K562 (cell line): ENCODE results near the gene MAU2. TPM values are rescaled to one million over a fixed set of nuclear protein-coding genes. Genes with fewer than 3 reads are reported as not detected.

Experiments
- BHLHE40 ChIP-seq: IDR thresholded peaks from 2 replicates; pipeline ENCODE4 v1.6.1; 2011; ENCODE audit warnings: low read length, improper control_type of control experiment
- BMI1 ChIP-seq: fragments of 150-350 bp; IDR thresholded peaks from 2 replicates; pipeline ENCODE4 v1.6.1; 2014; ENCODE audit warnings: low read length
- CBFA2T3 ChIP-seq: fragments of 450-650 bp; IDR thresholded peaks from 2 replicates; pipeline ENCODE4 v1.6.1; 2017
- DIDO1 ChIP-seq: fragments of 450-650 bp; IDR thresholded peaks from 2 replicates; pipeline ENCODE4 v1.6.1; 2016; ENCODE audit warnings: low read depth, missing biosample characterization, missing genetic modification characterization
- GABPB1 ChIP-seq: sonication (generic); formaldehyde crosslinking; IDR thresholded peaks from 2 replicates; pipeline ENCODE4 v1.8.0; 2022; ENCODE audit warnings: mild to moderate bottlenecking, missing genetic modification reagents
- KDM1A ChIP-seq, 2 experiments: fragments of 450-650 bp; IDR thresholded peaks; 2 replicates each; pipeline ENCODE4 v1.6.1; 2016; ENCODE audit warnings: mild to moderate bottlenecking in 2 of 2
- PHF20 ChIP-seq: fragments of 450-650 bp; IDR thresholded peaks from 2 replicates; pipeline ENCODE4 v1.6.1; 2018; ENCODE audit not compliant: partially characterized antibody
- SIN3A ChIP-seq, 2 experiments: fragments of 150-350 bp in 1 of 2; IDR thresholded peaks; 2 replicates each; pipeline ENCODE4 v1.6.1; 2011 to 2016; ENCODE audit warnings: borderline replicate concordance in 2 of 2, low read depth in 2 of 2, low read length in 2 of 2, mild to moderate bottlenecking in 2 of 2, moderate library complexity in 2 of 2; ENCODE audit not compliant: control insufficient read depth in 1 of 2
- SOX6 ChIP-seq: fragments of 450-650 bp; IDR thresholded peaks from 2 replicates; pipeline ENCODE4 v1.6.1; 2014; ENCODE audit warnings: mild to moderate bottlenecking
- TEAD4 ChIP-seq, 2 experiments: sonication (generic) in 1 of 2; formaldehyde crosslinking in 1 of 2; IDR thresholded peaks; 2 replicates each; pipeline versions ENCODE4 v1.6.1 to v1.8.0; 2012 to 2022; ENCODE audit warnings: borderline replicate concordance in 1 of 2, inconsistent platforms in 1 of 2, low read length in 1 of 2, mild to moderate bottlenecking in 1 of 2, missing genetic modification reagents in 1 of 2
- ZEB2 ChIP-seq: fragments of 450-650 bp; IDR thresholded peaks from 2 replicates; pipeline ENCODE4 v1.6.1; 2016
- ZNF143 ChIP-seq: sonication (generic); formaldehyde crosslinking; IDR thresholded peaks from 2 replicates; pipeline ENCODE4 v1.9.0; 2022; ENCODE audit warnings: mild to moderate bottlenecking, missing genetic modification reagents
- ZNF583 ChIP-seq: fragments of 250-450 bp; sonication (Bioruptor Pico); IDR thresholded peaks from 2 replicates; pipeline ENCODE4 v1.4.0; 2020
- polyA plus RNA-seq, 8 experiments: library from polyadenylated mRNA; depleted of rRNA in 4 of 8; stranded (reverse) in 5 of 8; unstranded in 3 of 8; fragments of >200 nt; fragmentation: Nextera tagmentation in 2 of 8; fragmentation: Illumina TruSeq in 1 of 8; extraction: Ambion mirVana in 2 of 8; extraction: Trizol in 1 of 8; gene quantifications; 2 replicates each; pipeline versions ENCODE4 v1.2.1 to v1.2.3, GENCODE V29; 2011 to 2014; ENCODE audit warnings: inconsistent platforms in 1 of 8, missing spikeins in 1 of 8
- total RNA-seq, 7 experiments: library from RNA; depleted of rRNA in 6 of 7; stranded (reverse); fragments of >200 nt in 6 of 7; fragmentation: Illumina TruSeq in 2 of 7; extraction: Trizol in 2 of 7; gene quantifications; 2 replicates each; pipeline versions ENCODE4 v1.2.1 to v1.2.3, GENCODE V29; 2011 to 2021; ENCODE audit warnings: low replicate concordance in 1 of 7
- TF ChIP-seq, protein P1 (sequence below): fragments of 450-650 bp; IDR thresholded peaks from 2 replicates; pipeline ENCODE4 v1.6.1; 2018; ENCODE audit not compliant: partially characterized antibody
- TF ChIP-seq, protein P2 (sequence below), 3 experiments: fragments of 200-800 bp in 1 of 3; fragments of 250-450 bp in 1 of 3; fragments of 450-650 bp in 1 of 3; sonication (Bioruptor Pico) in 1 of 3; sonication (Bioruptor generic) in 1 of 3; formaldehyde crosslinking in 1 of 3; IDR thresholded peaks; 2 replicates each; pipeline versions ENCODE4 v1.6.1 to v1.8.0; 2016 to 2022; ENCODE audit warnings: mild to moderate bottlenecking in 2 of 3, missing genetic modification characterization in 2 of 3, missing compliant biosample characterization in 1 of 3, moderate library complexity in 1 of 3
- TF ChIP-seq, protein P3 (sequence below): fragments of 450-650 bp; formaldehyde crosslinking; IDR thresholded peaks from 2 replicates; pipeline ENCODE4 v1.4.0; 2020; ENCODE audit warnings: mild to moderate bottlenecking, moderate library complexity

MAU2 gene
- total and polyA plus RNA-seq, 9 of the 15 experiments (the other 6 are each of a cell fraction or from before 2014, with no cell fraction given) = 1.2 to 48.1 (median 19.4) TPM

DNA sequence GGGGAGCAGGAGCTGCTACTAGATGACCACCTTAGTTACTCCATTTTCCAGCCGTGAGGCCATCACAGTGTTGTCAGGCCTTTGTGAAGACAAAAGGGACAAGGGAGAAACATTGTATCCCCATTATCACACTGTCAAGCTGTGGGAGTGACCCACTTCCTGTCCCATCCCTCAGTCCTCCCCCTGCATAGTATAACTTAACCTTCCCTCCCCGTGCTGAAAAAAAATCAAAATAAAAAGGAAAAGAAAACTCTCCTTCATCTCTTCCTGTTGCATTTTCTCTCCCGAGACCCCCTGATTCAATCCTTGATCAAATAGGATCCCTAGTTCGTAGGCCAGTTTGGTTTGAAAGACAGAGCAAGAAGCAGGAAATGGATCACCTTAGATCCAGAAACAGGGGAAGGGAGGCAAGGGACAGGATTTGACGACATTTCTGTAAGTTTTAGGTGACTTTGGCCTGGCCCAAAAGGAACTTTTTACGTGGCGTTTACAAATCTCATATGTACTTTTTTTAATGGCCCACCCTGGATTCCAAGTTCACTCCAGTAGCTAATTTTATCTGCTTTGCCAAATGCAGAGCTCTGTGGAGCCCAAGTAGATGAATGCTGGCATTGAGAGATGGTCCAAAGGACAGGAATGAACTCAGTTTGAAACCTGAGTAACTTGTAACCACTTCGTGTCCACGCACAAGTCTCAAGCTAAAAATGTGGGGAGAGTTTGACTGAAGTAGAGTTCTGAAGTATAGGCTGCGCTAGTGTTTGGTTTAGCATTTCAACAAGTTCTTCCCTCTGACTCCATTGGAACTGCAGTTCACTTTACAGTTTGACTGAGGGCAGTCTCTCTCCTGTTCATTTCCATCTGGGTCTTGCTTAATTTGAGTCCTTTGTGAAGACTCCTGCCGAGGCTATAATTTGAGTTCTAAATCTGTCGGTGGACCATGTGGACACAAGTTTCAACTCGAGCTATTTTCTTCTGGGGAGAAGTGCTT, 68.2 kb downstream of the MAU2 start (continued):
- TF ChIP-seq TEAD4 (IDR thresholded peaks at IDR 0.05; ENCODE audit: low read length) (peak; percentile 9; the same call in 1 of the 2 replicates), TEAD4 (CRISPR knock-in tag; IDR thresholded peaks at IDR 0.05; ENCODE audit: borderline replicate concordance) (no peak), SOX6 (peak; percentile 70), BHLHE40 (0 out of 2 replicates have a peak, but pooled peaks have one; percentile 8), KDM1A (IDR thresholded peaks at IDR 0.05) (0 out of 4 replicates have a peak, but pooled peaks of 1 of the 2 experiments have one; percentile 29), ZNF143 (CRISPR knock-in tag) (no peak), PHF20 (peak; percentile 61), ZNF583 (no peak), CBFA2T3 (peak; percentile 14; the same call in 1 of the 2 replicates), BMI1 (no peak), ZEB2 (peak; percentile 57; the same call in 1 of the 2 replicates), DIDO1 (tag) (peak; percentile 44; the same call in 1 of the 2 replicates), SIN3A (IDR thresholded peaks at IDR 0.05; ENCODE audit: borderline replicate concordance in 2 of 2, control insufficient read depth in 1 of 2, low read depth in 2 of 2, low read length in 2 of 2) (peak in 1 of 2 experiments; percentile 52; a peak in 1 of 4 replicates), GABPB1 (CRISPR knock-in tag) (peak; percentile 89)
- TF ChIP-seq, protein P1, sequence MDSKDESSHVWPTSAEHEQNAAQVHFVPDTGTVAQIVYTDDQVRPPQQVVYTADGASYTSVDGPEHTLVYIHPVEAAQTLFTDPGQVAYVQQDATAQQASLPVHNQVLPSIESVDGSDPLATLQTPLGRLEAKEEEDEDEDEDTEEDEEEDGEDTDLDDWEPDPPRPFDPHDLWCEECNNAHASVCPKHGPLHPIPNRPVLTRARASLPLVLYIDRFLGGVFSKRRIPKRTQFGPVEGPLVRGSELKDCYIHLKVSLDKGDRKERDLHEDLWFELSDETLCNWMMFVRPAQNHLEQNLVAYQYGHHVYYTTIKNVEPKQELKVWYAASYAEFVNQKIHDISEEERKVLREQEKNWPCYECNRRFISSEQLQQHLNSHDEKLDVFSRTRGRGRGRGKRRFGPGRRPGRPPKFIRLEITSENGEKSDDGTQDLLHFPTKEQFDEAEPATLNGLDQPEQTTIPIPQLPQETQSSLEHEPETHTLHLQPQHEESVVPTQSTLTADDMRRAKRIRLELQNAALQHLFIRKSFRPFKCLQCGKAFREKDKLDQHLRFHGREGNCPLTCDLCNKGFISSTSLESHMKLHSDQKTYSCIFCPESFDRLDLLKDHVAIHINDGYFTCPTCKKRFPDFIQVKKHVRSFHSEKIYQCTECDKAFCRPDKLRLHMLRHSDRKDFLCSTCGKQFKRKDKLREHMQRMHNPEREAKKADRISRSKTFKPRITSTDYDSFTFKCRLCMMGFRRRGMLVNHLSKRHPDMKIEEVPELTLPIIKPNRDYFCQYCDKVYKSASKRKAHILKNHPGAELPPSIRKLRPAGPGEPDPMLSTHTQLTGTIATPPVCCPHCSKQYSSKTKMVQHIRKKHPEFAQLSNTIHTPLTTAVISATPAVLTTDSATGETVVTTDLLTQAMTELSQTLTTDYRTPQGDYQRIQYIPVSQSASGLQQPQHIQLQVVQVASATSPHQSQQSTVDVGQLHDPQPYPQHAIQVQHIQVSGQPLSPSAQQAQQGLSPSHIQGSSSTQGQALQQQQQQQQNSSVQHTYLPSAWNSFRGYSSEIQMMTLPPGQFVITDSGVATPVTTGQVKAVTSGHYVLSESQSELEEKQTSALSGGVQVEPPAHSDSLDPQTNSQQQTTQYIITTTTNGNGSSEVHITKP = peak; percentile 61
- TF ChIP-seq, protein P2, sequence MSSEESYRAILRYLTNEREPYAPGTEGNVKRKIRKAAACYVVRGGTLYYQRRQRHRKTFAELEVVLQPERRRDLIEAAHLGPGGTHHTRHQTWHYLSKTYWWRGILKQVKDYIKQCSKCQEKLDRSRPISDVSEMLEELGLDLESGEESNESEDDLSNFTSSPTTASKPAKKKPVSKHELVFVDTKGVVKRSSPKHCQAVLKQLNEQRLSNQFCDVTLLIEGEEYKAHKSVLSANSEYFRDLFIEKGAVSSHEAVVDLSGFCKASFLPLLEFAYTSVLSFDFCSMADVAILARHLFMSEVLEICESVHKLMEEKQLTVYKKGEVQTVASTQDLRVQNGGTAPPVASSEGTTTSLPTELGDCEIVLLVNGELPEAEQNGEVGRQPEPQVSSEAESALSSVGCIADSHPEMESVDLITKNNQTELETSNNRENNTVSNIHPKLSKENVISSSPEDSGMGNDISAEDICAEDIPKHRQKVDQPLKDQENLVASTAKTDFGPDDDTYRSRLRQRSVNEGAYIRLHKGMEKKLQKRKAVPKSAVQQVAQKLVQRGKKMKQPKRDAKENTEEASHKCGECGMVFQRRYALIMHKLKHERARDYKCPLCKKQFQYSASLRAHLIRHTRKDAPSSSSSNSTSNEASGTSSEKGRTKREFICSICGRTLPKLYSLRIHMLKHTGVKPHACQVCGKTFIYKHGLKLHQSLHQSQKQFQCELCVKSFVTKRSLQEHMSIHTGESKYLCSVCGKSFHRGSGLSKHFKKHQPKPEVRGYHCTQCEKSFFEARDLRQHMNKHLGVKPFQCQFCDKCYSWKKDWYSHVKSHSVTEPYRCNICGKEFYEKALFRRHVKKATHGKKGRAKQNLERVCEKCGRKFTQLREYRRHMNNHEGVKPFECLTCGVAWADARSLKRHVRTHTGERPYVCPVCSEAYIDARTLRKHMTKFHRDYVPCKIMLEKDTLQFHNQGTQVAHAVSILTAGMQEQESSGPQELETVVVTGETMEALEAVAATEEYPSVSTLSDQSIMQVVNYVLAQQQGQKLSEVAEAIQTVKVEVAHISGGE (CRISPR knock-in tag; IDR thresholded peaks at IDR 0.05) = peak in 2 of 3 experiments; percentile 74 to 95; a peak in 4 of 6 replicates
- TF ChIP-seq, protein P3, sequence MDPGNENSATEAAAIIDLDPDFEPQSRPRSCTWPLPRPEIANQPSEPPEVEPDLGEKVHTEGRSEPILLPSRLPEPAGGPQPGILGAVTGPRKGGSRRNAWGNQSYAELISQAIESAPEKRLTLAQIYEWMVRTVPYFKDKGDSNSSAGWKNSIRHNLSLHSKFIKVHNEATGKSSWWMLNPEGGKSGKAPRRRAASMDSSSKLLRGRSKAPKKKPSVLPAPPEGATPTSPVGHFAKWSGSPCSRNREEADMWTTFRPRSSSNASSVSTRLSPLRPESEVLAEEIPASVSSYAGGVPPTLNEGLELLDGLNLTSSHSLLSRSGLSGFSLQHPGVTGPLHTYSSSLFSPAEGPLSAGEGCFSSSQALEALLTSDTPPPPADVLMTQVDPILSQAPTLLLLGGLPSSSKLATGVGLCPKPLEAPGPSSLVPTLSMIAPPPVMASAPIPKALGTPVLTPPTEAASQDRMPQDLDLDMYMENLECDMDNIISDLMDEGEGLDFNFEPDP (CRISPR knock-in tag) = no peak
